Activated CD4-positive, alpha-beta T cell treated with anti-CD3 and anti-CD28 coated beads for 48 hours (primary cell): ENCODE data around the gene ARHGAP27.
A peak's percentile ranks its signal among the peaks of the same experiment; 100 is the strongest.

Source experiments
- DNase-seq: peaks from one replicate; pipeline ENCODE4 v3.0.0-alpha.2; 2020

Gene ARHGAP27

DNA sequence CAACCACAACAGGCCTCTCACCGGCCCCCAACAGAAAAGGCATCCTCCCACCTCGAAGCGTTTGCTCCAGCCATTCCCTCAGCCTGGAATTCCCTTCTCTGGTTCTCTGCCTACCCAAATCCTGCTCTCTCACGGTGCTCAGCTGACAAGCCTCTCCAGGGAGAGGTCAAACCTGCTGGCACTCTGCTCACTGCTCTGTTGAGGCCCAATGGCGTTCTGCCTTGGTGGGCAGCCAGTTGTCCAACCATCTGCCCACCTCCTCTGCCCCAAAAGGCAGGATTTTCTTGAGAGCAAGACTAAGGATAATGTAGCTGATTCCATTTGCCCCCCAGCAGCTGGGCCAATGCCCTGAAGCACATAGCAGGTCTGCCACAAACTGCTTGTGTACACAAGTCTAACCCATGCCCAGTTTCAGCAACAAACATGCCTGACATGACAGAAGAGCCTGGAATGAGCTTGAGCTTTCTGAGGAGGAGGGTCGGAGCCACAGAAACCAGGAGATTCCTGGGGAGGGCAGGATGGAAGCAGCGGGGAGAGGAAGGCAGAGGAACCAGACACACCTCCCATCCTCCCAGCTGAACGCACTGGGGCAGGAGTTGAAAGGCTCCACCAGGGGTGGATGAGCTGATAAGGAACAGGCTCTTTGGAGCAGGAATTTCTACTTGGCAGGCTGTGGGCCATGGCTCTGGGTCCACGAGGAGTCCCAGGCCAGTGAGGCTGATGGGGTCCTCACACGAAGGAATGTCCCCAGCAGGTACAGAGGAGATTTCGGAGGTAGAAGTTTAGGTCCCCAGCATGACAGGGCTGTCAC, 23.9 kb downstream of the ARHGAP27 start:
- no peak for DNase-seq

DNA sequence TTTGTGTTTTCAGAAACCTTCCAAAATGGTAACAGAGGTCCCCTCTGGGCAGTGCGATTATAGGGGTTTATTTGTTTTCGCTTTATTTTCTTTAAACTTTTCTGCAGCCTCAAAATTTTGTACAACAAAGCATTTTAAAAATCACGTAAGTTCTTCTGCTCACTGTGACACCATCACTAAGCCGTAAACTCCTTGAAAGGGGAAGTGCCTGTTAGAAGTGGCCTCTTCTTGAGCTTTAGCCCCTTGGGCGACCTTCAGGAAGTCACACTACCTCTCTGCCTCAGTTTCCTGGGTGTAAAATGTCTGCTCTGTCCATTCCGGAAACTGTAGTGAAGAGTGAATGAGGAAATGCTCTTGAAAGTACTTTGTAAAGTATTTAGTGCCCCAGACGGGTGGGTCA, 26.6 kb downstream of the ARHGAP27 start:
- no peak for DNase-seq

DNA sequence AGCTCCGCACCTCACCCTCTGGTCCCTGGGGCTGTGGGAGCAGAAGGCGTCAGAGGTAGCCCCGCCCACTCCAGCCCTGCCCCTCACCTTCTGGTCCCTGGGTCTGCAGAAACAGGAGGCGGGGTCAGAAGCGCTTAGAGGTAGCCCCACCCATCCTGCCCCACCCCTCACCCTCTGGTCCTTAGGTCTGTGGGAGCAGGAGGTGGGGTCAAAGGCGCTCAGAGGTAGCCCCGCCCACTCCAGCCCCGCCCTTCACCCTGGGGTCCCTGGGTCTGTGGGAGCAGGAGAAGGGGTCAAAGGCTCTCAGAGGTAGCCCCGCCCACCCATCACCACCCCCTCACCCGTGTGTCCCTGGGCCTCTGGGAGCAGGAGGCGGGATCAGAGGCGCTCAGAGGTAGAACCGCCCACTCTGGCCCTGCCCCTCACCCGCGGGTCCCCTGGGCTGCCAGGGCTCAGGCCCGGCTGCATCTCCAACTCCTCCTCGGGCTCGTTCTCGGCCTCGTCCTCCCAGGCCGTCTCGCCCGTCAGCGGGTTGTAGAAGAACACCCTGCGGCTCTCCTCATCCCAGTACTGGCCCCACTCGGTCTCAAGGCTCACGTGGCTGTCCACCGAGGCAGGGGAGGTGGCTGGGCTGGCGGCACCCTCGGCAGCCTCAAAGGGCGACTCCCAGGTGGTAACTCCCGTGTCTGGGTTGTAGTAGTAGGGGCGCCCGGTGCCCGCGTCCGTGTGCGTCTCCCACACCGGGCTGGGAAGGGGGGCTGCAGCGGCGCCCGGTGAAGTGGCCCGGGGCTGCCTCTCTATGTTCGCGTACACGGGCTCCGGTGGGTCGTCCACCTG, 27.2 kb downstream of the ARHGAP27 start:
- peak; percentile 36 for DNase-seq

DNA sequence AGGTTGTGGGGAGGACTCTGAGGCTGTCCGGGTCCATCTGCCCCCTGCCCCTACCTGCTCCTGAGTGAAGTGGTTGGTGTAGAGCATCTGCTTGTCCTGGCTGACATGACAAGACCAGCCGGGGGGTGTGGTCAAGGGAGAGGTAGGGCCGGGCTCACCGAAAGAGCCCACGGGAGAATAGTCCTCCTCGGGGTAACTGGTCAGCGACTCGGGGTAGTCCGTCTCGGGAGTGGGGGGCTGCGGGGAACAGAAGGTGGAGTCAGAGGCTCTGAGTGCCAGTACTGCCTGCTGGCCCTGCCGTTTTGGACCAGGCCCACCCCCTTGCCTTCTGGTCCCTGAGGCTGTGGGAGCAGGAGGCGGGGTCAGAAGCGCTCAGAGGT, 27.8 kb downstream of the ARHGAP27 start:
- no peak for DNase-seq

DNA sequence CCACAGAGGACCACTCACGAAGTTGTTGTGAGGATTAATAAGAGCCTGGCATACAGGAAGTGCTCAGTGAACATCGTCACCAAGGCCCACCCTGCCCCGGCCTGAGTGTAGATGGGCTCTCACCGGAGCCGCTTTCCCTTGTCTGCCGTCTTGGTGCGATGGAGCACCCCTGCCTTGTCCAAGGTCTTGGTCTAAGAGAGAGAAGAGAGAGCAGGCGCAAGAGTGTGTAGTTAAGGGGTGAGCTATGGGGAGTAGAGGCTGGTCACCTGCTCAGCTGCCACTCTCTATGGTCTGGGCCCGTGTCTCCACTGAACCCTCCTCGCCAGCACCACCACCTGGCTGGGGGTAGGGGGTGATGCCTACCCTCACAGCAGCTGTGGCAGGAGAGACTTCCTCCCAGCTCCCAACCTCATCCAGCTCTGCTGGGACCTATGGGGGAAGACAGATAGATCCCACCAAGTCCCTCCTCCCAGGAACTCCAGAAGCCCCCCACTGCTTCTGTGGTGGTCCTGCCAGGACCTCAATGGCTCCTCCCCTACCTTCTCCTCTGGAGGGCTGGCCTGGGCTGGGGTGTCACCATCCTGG, 28.7 kb downstream of the ARHGAP27 start:
- DNase-seq = no peak

DNA sequence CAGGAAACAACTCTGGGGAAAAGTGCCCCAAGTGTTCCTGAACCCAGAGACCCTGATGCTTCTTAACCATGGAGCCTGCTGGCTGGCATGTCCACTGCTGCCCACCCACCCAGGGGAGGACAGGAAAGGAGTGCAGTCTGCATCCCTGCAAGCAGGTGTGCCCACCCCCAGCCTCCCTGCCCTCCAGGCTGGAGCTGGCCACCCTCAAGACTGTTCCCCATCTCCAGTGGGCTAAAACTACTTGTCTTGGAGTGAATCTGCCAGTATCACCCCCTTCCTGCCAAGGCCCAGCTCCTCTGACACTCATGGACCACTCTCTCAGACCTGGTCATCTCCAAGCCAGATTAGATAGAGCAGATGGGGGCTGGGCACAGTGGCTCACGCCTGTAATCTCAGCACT, 29.8 kb downstream of the ARHGAP27 start:
- no peak for DNase-seq

DNA sequence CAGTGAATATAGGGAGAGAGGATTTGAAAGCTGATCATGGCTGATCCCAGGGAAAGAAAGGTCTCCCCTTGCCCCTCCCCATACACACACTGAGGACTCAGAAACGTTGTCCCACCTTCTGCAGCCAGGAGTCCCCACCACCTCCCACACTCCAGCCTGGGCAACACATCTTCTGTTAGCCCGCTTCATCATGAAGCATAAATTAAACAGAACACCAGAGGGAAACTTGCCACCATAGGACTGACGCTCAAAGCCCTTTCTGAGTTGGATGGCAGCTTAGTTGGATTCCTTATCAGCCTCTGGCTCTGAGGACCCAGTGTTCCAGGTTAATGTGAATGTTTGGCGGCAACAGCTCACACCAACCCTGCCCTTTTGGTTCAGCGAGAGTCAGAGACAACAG, 33.9 kb downstream of the ARHGAP27 start:
- no peak for DNase-seq

DNA sequence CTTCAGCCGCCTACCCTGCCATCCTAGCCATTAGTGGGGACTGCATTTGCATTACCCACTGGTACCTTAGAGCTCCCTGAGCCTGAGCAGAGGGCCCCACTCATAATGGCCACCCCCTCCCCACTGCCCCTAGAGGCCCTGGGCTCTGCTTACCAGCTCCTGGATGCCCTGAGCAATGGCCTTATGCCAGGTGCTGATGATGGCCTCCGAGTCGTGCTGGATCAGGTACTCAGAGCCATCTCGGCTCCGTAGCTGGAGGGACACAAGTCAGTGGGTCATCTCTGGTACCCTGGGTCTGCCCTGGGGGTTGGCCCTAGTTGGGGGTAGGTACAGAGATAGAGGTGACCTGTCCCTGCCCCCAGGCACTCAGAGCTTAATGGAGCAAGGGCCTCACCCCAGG, 34.9 kb downstream of the ARHGAP27 start:
- DNase-seq = no peak

DNA sequence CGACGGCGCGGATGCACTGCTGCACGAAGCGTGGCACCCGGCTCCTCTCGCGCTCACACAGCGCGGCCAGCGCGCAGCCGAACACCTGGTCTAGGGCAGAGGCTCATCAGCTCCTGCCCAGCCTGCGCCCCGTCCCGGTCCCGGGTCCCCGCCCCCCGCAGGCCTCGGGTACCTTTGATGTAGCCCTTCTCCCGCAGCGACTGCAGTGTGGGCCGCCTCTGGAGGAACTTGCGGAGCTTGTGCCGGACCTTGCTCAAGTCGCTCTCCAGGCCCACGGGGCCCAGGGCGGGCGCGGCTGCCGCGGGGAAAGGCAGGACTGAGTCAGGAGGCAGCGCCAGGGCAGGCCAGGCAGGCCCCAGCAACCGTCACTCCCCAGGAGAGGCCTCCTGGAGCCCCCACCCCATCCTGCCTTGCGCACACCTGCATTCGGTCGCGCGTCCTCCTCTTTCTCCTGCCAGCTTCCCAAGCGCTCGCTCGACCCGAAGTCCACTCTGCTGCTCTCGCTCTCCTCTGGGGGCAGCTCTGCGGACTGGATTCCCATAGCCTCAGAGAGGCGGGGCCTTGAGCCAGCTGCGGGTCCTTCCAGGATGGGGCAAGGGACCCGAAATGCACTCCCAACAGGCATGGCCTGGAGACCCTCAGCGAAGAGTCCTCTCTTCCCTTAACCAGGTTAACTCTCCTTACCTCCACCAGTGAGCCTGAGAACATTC, 36.0 kb downstream of the ARHGAP27 start:
- DNase-seq = no peak

DNA sequence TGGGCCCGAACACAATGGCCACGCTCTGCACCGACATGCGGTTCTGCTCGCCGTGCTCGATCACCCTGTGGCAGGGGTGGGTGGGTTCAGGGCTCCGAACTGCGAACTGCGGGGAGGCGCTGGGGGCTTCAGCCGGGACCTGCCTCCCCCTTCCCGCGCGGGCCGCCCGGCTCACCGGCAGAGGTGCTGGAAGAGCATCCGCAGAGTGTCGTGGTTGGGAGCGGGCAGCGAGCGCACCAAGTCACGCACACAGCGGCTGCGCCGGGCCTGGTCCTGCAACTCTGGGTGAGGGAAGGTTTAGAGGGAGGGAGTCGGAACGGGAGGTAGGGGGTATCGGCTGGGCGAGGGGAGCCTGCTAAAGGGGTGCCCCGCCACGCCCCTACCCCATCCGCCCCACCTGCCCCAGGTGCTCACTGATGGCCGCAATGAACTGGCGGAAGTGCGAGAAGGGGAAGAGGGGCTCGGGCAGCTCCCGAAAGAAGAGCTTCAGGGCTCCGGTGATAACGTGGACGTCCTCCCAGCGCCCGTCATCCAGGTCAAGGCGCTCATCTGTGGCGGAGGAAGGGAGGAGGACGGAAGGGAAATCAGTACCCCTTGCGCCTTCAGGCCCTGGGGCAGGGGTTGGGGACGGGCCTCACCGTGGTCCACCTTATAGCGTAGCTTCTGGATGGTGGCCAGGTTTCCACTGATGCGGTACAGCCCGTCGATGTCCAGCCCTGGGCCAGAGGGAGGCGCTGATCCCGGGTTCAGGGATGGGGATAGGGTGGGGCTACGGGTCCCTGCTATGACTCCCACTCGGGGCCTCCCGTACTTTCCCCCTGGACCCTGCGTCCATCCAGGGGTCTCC, 36.9 kb downstream of the ARHGAP27 start:
- DNase-seq = no peak

DNA sequence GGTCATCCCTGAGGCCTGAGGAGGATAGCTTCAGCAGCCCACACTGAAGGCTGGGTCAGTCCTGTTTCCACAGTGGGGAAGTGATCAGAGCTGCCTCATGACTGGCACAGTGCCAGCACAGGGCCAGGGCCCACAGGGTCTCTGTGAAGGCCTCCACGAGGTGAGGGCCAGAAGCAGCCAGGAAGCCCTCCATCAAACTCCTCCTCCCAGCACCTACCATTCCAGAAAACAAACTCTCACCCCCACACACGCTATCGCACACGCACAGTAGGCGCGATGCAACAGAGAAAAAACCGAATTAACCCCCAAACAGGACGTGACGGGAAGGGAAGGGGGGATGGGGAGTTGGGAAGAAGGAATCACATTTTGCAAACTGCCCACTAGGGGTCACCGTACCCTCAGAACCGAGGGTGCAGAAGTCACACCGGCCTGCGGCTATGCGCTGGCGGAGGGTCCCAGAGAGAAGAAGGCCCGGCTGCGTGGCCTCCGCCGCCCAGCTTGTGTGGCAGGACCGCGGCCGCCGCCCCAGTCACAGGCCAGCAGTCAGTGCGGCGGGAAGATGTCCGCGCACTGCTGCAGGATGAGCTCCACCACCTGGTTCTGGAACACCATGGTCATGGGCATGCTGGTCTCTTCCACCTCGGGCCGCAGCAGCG, 37.6 kb downstream of the ARHGAP27 start:
- DNase-seq = peak; percentile 60

DNA sequence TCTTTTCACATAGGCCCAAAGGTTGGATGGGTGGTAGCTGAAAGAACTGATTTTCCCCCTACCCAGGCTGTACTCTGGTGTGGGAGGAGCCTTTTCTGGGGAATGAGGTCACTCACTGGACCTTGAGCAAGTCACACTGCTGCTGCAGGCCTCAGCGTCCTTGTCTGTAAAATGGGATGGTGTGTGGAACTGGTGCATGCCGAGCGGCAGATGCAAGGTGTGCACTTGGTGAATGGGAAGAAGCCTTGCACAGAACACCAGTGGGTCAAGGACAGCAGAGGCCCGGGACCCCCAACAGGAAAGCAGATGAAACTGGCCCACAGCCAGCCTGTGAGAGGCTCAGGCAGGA, 38.1 kb downstream of the ARHGAP27 start:
- DNase-seq = no peak

DNA sequence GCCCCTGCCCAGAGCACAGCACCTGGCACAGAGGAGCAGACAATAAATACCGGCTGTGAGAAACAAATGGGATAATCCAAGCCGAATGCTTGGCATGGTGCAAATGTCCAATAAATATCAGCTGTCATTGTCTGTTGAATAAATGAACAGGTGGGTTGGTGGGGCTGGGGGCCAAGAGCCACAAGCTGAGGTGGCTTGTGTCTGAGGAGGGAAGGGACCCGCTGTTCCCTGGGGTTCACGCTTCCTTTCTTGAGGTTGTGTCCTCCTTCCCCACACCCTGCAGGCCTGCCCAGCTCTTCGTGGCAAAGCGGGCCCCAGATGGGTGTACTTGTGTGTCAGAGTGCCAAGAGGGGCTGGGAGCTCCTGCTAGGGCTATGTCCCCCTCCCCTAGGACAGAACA, 38.6 kb downstream of the ARHGAP27 start:
- DNase-seq = no peak

DNA sequence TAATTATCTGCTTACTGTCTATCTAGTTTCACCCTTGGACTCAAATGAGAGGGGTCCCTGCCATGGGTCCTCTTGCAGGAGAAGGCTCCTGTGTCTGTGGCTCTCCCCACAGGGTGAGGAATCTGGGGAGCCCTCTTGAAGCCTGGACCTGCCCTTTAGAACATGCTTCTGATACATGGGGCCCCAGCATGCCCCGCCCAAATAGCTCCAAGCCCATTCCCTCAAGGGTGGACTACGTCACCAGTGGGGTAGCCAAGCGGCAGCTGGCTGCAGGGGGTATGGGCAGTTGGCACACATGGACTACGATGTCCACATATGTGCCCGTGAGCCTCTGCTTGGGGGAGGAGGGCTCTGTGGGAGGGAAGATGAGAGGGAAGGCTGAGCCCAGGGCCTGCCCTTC, 39.3 kb downstream of the ARHGAP27 start:
- DNase-seq = no peak

DNA sequence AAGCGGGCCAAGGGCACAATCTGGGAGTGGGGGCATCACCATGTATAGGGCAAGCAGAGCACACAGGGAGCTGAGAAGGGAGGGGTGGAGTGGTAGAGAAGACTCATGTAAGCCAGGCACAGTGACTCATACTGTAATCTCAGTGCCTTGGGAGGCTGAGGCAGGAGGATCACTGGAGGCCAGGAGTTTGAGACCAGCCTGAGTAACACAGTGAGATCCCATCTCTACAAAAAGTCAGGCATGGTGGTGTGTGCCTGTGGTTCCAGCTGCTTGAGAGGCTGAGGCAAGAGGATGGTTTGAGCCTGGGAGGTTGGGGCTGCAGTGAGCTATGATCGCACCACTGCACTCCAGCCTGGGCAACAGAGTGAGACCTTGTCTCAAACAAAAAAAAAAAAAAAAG, 40.8 kb downstream of the ARHGAP27 start:
- DNase-seq = no peak

DNA sequence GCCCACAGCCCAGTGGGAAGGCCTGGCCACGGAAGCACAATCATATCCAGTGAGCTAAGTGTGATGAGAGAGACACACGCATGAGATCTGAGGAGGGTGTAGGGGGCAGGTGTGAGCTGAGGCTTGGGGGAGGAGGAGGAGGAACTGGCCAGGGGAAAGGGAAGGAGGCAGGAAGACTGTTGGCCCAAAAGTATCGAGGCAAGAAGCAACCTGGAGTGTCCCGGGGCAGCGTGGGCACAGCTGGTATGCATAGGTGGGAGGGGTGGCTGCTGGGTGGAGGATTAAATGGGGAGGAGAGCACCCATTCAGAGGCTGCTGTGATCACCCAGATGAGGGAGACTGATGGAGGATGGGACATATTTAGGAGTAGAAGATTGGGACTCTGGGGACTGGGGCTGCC, 41.4 kb downstream of the ARHGAP27 start:
- DNase-seq = no peak

DNA sequence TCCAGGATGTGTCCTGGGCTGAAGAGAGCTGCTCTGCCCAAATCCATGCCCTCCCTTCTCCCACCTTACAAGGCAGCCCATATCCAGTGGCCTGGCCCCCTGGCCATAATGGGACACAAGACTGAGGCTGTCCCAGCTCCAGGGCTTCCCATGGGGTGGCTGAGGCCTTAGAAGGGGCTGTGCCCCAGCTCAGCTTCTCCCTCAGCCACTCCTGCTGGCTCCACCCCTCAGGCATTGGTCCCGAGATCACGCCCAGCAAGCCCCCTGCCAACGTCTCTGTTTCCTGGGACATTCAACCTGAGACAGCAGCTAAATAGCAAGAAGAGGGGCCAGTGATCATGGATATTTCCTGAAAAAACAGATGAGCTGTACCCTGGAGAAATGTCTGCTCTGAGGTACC, 43.3 kb downstream of the ARHGAP27 start:
- DNase-seq = no peak

DNA sequence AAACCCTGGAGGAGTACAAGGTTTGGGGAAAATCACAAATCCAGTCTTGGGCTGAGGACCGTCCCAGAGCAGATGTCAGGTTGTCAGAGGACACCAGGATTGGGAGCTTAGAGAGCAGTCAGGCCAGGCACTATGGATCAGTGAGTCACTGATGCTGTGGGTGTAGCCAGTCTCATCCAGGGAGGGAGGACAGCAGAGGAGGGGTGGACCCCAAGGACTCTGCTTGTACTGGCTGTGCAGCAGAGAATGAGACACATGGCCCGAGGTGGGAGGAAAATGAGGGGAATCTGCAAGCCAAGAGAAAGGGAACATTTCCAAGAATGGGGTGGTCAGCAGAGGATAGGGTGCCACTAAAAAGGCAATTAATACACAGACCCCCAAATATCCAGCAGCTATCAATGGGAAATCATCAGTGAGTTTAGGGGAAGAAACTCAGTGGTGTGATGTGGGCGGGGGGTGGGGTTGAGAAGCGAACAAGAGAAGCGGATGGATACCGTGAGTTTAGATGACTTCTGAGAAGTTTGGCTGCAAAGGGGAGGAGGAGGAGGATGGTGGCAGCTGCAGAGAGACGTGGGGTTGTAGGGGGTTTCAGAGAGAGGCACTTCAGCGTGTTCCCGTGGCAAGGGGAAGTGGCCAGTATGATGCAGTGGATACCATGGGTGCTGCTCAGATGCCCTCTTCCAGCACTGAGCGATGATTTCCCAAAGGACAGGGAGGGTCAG, 43.9 kb downstream of the ARHGAP27 start:
- DNase-seq = no peak

DNA sequence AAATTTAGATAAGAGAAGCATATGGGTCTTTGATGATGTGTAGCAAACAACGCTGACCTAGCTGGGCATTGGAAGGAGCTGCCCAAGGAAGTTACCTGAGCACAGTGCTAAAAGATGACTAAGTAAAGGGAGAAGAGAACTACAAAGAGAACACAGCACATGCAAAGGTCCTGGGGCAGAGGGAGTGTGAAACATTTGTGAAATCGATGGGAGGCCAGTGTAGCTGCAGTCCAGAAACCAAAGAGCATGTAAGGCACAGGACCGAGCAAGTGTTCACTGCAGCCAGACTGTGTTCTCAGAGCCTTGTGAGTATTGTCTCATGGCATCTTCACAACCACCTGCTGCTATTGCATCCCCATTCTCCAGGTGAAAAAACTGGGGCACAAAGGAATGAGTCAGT, 44.9 kb downstream of the ARHGAP27 start:
- no peak for DNase-seq

DNA sequence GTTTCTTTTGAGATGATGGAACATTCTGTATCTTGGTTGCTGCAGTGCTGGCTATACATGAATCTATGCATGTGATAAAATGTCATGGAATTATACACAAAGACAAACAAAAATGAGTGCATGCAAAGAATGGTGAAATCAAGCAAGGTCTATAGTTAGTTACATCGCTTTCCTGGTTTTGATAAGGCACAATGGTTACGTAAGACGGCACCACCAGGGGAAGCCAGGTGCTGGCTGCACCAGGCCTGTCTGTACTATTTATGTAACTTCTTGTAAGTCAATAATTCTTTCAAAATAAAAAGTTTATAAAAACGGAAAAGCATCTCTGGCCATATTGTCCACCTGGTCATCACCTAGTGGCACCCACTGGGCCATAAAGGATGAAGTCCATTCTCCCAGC, 46.5 kb downstream of the ARHGAP27 start:
- no peak for DNase-seq

DNA sequence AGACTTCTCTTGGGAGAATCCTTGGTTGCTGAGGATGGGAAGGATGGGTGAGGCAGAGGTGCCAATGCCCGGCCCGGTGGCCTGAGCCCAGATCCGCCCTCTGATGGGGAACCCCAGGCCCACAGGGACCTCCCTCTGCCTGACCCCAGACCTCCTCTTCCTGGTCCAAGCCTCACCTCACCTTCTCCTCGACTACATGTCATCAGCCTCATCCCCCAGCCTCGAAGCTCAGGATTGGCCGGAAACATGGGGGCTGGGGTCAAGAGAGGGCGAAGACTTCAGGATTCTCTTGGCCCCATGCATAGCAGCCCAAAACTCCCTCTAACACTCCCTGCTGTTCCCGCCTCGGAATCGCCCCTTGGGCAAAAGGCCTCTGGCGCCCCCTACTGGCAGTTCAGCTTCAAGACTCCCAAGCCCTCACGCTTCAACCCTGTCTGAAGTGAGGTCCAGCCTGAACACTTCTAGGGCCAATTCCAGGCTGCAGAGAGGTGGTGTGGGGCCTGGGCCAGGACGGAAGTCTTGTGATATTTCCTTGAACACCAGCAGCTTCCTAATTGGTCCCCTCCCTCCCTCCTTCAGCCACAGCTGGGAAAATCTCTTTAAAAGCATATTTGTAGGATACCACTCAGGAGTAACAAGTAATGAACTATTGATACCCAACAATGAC, 47.2 kb downstream of the ARHGAP27 start:
- DNase-seq = peak; percentile 95
